Spleen (tissue), 11 donors: ENCODE data around the gene SLC25A3. TPM values are rescaled to one million over a fixed set of nuclear protein-coding genes. Genes with fewer than 3 reads are reported as not detected.

Experiments
- DNase-seq: peaks from one replicate; pipeline ENCODE4 v3.0.0-alpha.2; 2020
- H3K27ac ChIP-seq, 8 donors: fragments of 200-600 bp; sonication (generic) in 7 of 8; 1 replicate in 4 of 8; 2 replicates in 4 of 8; pipeline versions ENCODE4 v1.5.0 to v1.8.0; 2016 to 2021; ENCODE audit warnings: inconsistent platforms in 4 of 8, mild to moderate bottlenecking in 4 of 8, moderate library complexity in 1 of 8
- H3K27me3 ChIP-seq, 7 donors: fragments of 200-600 bp; sonication (generic) in 6 of 7; replicated peaks in 1 of 7; 1 replicate in 4 of 7; 2 replicates in 3 of 7; pipeline versions ENCODE4 v1.5.0 to v1.8.0; 2016 to 2021; ENCODE audit warnings: inconsistent platforms in 3 of 7, mild to moderate bottlenecking in 1 of 7
- H3K36me3 ChIP-seq, 6 donors: fragments of 200-600 bp; sonication (generic) in 5 of 6; 1 replicate in 4 of 6; 2 replicates in 2 of 6; pipeline versions ENCODE4 v1.5.0 to v1.8.0; 2016 to 2021; ENCODE audit warnings: inconsistent platforms in 2 of 6
- H3K4me1 ChIP-seq, 6 donors: fragments of 200-600 bp; sonication (generic) in 5 of 6; 1 replicate in 3 of 6; 2 replicates in 3 of 6; pipeline versions ENCODE4 v1.5.0 to v1.8.0; 2016 to 2021; ENCODE audit warnings: inconsistent platforms in 3 of 6
- H3K4me3 ChIP-seq, 8 donors: fragments of 200-600 bp; sonication (generic) in 7 of 8; 1 replicate in 4 of 8; 2 replicates in 4 of 8; pipeline versions ENCODE4 v1.5.0 to v1.8.0; 2016 to 2021; ENCODE audit warnings: inconsistent platforms in 4 of 8, mild to moderate bottlenecking in 4 of 8, moderate library complexity in 2 of 8
- H3K9me3 ChIP-seq, 8 donors: fragments of 200-600 bp; sonication (generic) in 7 of 8; 1 replicate in 4 of 8; 2 replicates in 4 of 8; pipeline versions ENCODE4 v1.5.0 to v1.8.0; 2016 to 2021; ENCODE audit warnings: inconsistent platforms in 4 of 8
- CTCF ChIP-seq, 11 experiments: fragments of 200-600 bp in 7 of 11; fragments of 450-650 bp in 4 of 11; sonication (generic) in 4 of 11; IDR thresholded peaks in 8 of 11; conservative IDR thresholded peaks in 3 of 11; 1 replicate in 7 of 11; 2 replicates in 4 of 11; pipeline versions ENCODE4 v1.4.0 to v1.8.0; 2016 to 2021; ENCODE audit warnings: antibody characterized with exemption in 11 of 11, inconsistent platforms in 4 of 11, mild to moderate bottlenecking in 1 of 11
- POLR2A ChIP-seq, 3 donors: fragments of 450-650 bp; IDR thresholded peaks; one replicate each; pipeline ENCODE4 v1.5.1; 2017; ENCODE audit warnings: antibody characterized with exemption in 3 of 3, mild to moderate bottlenecking in 1 of 3
- POLR2AphosphoS5 ChIP-seq, 3 donors: sonication (generic); formaldehyde crosslinking; IDR thresholded peaks; one replicate each; pipeline ENCODE4 v1.5.1; 2017; ENCODE audit warnings: antibody characterized with exemption in 3 of 3
- WGBS, 5 donors: extraction: QIAGEN DNeasy Blood & Tissue Kit in 3 of 5; methylation state at CpG; one replicate each; pipeline versions ENCODE4 v1.1.5 to v1.1.7; 2013 to 2018; 5-methylcytosine and 5-hydroxymethylcytosine counted together
- intact Hi-C: fragments of 100-400 bp; cut with DNase I; formaldehyde crosslinking; loops from one replicate; pipeline ENCODE4 v1.15.0; 2023; ENCODE audit warnings: low total_unique reads
- polyA plus RNA-seq, 3 donors: library from polyadenylated mRNA; stranded (reverse); fragments of 200-250 nt; gene quantifications; one replicate each; pipeline ENCODE4 v1.2.1, GENCODE V29; 2013
- total RNA-seq, 7 donors: library from RNA; depleted of rRNA in 3 of 7; stranded (reverse); fragments of >200 nt in 3 of 7; fragmentation: NEBNext Ultra II Directional in 4 of 7; extraction: Animal tissue kit (Norgen Biotek cat#: 25700) in 4 of 7; gene quantifications; one replicate each; pipeline versions ENCODE4 v1.1.0 to v1.2.1, GENCODE V29; 2016 to 2021
- donor health status: healthy with polysubstance abuse.
- donor health status: DM: no; HTN: no; CAD: no; lungs with moderate emphysema.
- donor health status: DM: no; HTN: no; CAD: no.
- donor health status: Bipolar disorder and iron deficiency.
- donor health status: healthy.
- donor health status: DM: no; HTN: no; CAD: no.
- donor health status: DM: yes; HTN: yes; CAD: no.

Gene SLC25A3
- total and polyA plus RNA-seq, 10 donors: 246 to 443 (median 300) TPM

GRCh38 chr12:98601924-98602323 is 8.4 kb downstream of the SLC25A3 start:
- H3K36me3 ChIP-seq: peaks cover 0 to 88% (median 79%) of the 10 kb centered on the region in 6 donors
- 93 to 95% (median 94%) methylated on average over 8 of the region's 8 CpGs for WGBS, 5 donors

GRCh38 chr12:98606359-98606988 is 13.0 kb downstream of the SLC25A3 start:
- H3K4me3 ChIP-seq: no peak overlapping the region
- 56 to 75% (median 58%) methylated on average over 2 of the region's 2 CpGs for WGBS, 5 donors
- TF ChIP-seq POLR2AphosphoS5 (IDR thresholded peaks at IDR 0.05): no peak
- TF ChIP-seq POLR2A (IDR thresholded peaks at IDR 0.05): no peak
- peak in 3 of 11 experiments; percentile 10 to 18 (median 15) for TF ChIP-seq CTCF (IDR thresholded peaks at IDR 0.05 in 8 of 11, conservative IDR thresholded peaks at IDR 0.05 in 3 of 11)
- DNase-seq: no peak
- peaks cover 0 to 43% (median 35%) of the 10 kb centered on the region in 6 donors for H3K36me3 ChIP-seq
- H3K9me3 ChIP-seq: no peaks in the 10 kb centered on the region
- no peaks in the 10 kb centered on the region for H3K27me3 ChIP-seq
- intact Hi-C loops: no loop called here
- H3K27ac ChIP-seq: peak overlapping the region in 4 of 8 donors; percentile 69 to 87 (median 80)
- peaks cover 0 to 17% (median 0%) of the 10 kb centered on the region in 6 donors for H3K4me1 ChIP-seq

More at GRCh38 chr12:98601924-98602323, 8.4 kb downstream of the SLC25A3 start:
- TF ChIP-seq POLR2AphosphoS5 (IDR thresholded peaks at IDR 0.05) (no peak), POLR2A (IDR thresholded peaks at IDR 0.05) (no peak), CTCF (IDR thresholded peaks at IDR 0.05 in 8 of 11, conservative IDR thresholded peaks at IDR 0.05 in 3 of 11) (no peak)
- intact Hi-C loops: no loop called here
- DNase-seq: no peak
- Histone ChIP-seq H3K4me3 (no peak overlapping the region), H3K27ac (no peak overlapping the region), H3K9me3 (no peaks in the 10 kb centered on the region), H3K4me1 (peaks cover 0 to 21% (median 4%) of the 10 kb centered on the region in 6 donors), H3K27me3 (no peaks in the 10 kb centered on the region)

GRCh38 chr12:98610596-98610995 is 17.1 kb downstream of the SLC25A3 start:
- no peak for DNase-seq
- H3K36me3 ChIP-seq: peaks cover 0 to 2% (median 0%) of the 10 kb centered on the region in 6 donors
- H3K9me3 ChIP-seq: no peaks in the 10 kb centered on the region
- peaks cover 0 to 47% (median 9%) of the 10 kb centered on the region in 6 donors for H3K4me1 ChIP-seq
- no peak for TF ChIP-seq CTCF (IDR thresholded peaks at IDR 0.05 in 8 of 11, conservative IDR thresholded peaks at IDR 0.05 in 3 of 11)
- TF ChIP-seq POLR2A (IDR thresholded peaks at IDR 0.05): no peak
- TF ChIP-seq POLR2AphosphoS5 (IDR thresholded peaks at IDR 0.05): no peak
- 95 to 99% (median 98%) methylated on average over 2 of the region's 2 CpGs for WGBS, 5 donors
- no peak overlapping the region for H3K27ac ChIP-seq
- H3K4me3 ChIP-seq: no peak overlapping the region
- H3K27me3 ChIP-seq: no peaks in the 10 kb centered on the region
- intact Hi-C loops: no loop called here

GRCh38 chr12:98612696-98613334 is 19.3 kb downstream of the SLC25A3 start:
- WGBS, 5 donors: 48 to 66% (median 55%) methylated on average over 5 of the region's 5 CpGs
- H3K4me1 ChIP-seq: peaks cover 0 to 34% (median 7%) of the 10 kb centered on the region in 6 donors
- peak; percentile 79 for DNase-seq
- no peak overlapping the region for H3K4me3 ChIP-seq
- intact Hi-C loops: no loop called here
- peak overlapping the region; percentile 37 to 79 (median 58) for H3K27ac ChIP-seq
- H3K27me3 ChIP-seq: no peaks in the 10 kb centered on the region
- no peak for TF ChIP-seq POLR2AphosphoS5 (IDR thresholded peaks at IDR 0.05)
- TF ChIP-seq CTCF (IDR thresholded peaks at IDR 0.05 in 8 of 11, conservative IDR thresholded peaks at IDR 0.05 in 3 of 11): no peak
- TF ChIP-seq POLR2A (IDR thresholded peaks at IDR 0.05): no peak
- no peaks in the 10 kb centered on the region for H3K36me3 ChIP-seq
- no peaks in the 10 kb centered on the region for H3K9me3 ChIP-seq
